ENCODE measurements around the gene VAC14.

DNA sequence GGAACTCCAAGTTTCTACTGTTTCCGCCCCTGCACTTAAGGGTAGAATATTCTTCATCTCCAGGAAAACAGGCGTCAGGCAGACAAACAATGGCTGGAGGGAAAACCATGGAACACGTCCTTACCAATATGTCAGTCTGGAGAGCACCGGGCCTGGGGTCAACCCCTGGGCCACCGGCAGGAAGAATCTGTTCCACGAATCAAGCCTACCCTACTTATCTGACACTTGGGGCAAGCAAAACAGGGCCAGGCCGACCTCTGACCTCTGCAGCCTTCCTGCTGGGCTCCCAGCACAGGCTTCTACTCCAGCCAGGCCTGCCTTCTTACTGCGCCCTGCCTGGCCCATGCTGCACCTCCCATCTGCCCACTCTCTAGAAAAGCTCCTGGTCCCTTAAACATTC, 10.1 kb downstream of the VAC14 start:
- TF ChIP-seq, protein P1, sequence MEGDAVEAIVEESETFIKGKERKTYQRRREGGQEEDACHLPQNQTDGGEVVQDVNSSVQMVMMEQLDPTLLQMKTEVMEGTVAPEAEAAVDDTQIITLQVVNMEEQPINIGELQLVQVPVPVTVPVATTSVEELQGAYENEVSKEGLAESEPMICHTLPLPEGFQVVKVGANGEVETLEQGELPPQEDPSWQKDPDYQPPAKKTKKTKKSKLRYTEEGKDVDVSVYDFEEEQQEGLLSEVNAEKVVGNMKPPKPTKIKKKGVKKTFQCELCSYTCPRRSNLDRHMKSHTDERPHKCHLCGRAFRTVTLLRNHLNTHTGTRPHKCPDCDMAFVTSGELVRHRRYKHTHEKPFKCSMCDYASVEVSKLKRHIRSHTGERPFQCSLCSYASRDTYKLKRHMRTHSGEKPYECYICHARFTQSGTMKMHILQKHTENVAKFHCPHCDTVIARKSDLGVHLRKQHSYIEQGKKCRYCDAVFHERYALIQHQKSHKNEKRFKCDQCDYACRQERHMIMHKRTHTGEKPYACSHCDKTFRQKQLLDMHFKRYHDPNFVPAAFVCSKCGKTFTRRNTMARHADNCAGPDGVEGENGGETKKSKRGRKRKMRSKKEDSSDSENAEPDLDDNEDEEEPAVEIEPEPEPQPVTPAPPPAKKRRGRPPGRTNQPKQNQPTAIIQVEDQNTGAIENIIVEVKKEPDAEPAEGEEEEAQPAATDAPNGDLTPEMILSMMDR (IDR thresholded peaks at IDR 0.05 in 2 of 3, conservative IDR thresholded peaks at IDR 0.05 in 1 of 3; ENCODE audit: borderline replicate concordance in 1 of 3, insufficient read depth in 1 of 3, low read depth in 2 of 3, low read length in 2 of 3) = no peak
- TF ChIP-seq ELF1 (IDR thresholded peaks at IDR 0.05; ENCODE audit: borderline replicate concordance, low read depth) (no peak), POLR2A (IDR thresholded peaks at IDR 0.05; ENCODE audit: borderline replicate concordance, extremely low read depth, insufficient read depth, insufficient read length) (no peak), JUND (IDR thresholded peaks at IDR 0.05) (no peak)
- TF ChIP-seq, protein P2, sequence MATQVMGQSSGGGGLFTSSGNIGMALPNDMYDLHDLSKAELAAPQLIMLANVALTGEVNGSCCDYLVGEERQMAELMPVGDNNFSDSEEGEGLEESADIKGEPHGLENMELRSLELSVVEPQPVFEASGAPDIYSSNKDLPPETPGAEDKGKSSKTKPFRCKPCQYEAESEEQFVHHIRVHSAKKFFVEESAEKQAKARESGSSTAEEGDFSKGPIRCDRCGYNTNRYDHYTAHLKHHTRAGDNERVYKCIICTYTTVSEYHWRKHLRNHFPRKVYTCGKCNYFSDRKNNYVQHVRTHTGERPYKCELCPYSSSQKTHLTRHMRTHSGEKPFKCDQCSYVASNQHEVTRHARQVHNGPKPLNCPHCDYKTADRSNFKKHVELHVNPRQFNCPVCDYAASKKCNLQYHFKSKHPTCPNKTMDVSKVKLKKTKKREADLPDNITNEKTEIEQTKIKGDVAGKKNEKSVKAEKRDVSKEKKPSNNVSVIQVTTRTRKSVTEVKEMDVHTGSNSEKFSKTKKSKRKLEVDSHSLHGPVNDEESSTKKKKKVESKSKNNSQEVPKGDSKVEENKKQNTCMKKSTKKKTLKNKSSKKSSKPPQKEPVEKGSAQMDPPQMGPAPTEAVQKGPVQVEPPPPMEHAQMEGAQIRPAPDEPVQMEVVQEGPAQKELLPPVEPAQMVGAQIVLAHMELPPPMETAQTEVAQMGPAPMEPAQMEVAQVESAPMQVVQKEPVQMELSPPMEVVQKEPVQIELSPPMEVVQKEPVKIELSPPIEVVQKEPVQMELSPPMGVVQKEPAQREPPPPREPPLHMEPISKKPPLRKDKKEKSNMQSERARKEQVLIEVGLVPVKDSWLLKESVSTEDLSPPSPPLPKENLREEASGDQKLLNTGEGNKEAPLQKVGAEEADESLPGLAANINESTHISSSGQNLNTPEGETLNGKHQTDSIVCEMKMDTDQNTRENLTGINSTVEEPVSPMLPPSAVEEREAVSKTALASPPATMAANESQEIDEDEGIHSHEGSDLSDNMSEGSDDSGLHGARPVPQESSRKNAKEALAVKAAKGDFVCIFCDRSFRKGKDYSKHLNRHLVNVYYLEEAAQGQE (IDR thresholded peaks at IDR 0.05; ENCODE audit: low read depth) = no peak
